Inflammatory macrophage (primary cell): ENCODE results near the gene PTK7.
"Not testable (repeated sequence)": the region's sequence is repeated elsewhere in the genome, so short reads cannot be mapped to it uniquely, and the experiment has no call there.

ENCODE experiments used
- DNase-seq, 2 donors: peaks; one replicate each; pipeline ENCODE4 v3.0.0-alpha.2; 2020 to 2022

Gene PTK7

DNA sequence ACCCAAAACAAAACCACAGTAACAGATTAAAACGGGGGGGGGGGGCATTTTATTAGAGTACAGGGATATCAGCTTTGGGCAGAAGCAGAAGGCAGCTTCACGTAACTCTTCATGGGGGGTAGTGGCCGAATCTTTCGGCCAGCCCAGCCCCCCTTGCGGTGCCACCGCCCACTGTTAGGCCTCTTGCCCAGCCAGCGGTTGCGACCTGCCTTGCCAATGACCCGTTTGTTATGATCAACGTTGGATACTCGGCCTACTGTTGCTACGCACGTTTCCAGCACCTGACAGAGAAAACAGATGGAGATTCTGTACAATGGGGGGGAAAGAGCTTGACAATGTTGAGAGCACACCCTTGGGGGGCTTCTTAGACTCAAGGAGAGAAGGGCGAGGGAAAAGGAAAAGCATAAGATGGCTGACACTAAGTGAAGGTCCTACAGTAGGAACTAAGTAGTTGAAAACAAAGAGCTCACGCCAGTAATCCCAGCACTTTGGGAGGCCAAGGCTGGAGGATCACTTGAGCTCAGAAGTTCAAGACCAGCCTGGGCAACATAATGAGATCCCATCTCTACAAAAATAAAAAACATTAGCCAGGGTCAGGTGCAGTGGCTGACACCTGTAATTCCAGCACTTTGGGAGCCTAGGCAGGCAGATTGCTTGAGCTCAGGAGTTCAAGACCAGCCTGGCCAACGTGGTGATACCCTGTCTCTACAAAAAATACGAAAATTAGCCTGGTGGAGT, 21.7 kb upstream of the PTK7 start:
- no peak for DNase-seq

DNA sequence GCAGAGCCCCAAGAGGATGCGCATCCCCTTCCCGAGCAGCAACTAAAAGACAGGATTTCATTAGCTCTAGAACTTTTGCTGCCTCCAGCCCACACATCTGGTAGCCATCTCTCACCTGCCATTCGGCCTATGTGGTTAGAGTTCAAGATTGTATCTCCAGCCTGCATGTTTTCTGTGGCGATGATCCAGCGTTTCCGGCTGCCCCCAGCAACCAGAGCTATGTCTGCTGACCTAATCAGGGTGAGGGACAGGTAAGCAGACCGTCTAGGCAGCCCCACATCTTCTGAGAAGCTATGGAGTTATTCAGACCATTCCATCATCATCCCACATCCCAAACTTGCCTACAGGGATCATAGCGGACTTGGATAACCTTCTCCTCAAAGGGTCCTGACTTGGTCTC, 20.1 kb upstream of the PTK7 start:
- DNase-seq = no peak

DNA sequence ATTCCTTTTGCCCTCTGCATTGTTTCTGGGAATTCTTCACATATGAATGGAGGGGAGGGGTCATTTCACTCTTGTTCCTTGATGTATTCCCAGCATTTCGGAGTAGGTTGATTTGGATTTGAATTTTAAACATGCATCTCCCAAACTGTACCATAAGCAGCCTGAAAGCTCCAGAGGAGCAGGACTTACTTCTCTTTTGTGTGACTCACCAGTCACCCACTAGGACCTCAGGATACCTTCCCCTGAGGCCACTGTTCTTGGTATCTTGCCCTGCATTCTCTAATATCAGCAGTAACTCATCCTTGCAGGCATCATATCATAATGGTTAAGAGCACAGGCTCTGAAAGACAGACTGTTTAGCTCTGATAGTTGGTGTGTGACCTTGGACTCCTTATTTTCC, 17.6 kb upstream of the PTK7 start:
- DNase-seq = peak; percentile 25 to 40

DNA sequence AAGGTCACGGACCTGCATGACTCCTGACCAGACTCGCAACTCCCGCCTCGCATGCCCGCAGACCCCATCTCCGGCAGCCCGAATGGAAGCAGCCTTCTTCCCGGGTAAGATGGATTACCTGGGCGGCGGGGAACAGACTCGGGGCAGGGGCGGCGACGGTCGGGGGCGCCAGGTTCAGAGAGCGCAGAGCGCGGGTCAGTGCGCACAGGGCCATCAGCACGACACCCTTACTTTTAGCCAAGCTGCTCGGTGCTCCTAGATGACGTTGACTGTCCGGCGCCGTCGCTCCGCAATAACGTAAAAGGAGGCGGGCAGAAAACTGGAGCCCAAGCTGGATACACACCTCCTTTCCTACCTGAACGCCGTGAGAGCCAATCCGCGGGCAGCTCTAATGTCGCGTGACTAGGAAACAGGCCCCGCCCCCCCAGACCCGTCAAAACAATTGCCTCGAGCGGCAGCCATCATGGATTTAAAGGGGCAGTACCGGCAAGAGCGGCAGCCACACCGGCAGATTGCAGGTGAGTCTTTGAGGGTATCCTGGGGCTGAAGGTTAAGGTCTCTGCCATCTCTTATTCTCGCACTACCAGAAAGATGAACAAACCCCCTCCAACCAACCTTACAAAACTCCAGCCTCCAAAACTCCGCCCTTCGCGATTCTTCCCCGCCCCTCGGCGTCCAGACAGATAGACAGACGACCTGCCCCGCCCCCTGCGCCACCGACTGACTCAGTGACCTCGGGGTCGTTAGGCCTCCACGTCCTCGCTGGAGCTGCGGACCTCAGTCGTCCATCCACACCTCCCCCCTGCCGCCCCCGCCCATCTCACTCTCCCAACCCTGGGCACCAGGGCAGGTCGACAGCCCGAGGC, 16.7 kb upstream of the PTK7 start, which contains the start of the genes KLC4 and MRPL2:
TSS of gene KLC4 (plus strand) at position 464 of the 866 bp plus-strand sequence. CDS start 1,705 bp downstream, outside the sequence.
TSS of gene MRPL2 (minus strand) at position 267 of the 866 bp plus-strand sequence. CDS start at position 214, 53 bp downstream.
- peak; percentile 99 for DNase-seq

DNA sequence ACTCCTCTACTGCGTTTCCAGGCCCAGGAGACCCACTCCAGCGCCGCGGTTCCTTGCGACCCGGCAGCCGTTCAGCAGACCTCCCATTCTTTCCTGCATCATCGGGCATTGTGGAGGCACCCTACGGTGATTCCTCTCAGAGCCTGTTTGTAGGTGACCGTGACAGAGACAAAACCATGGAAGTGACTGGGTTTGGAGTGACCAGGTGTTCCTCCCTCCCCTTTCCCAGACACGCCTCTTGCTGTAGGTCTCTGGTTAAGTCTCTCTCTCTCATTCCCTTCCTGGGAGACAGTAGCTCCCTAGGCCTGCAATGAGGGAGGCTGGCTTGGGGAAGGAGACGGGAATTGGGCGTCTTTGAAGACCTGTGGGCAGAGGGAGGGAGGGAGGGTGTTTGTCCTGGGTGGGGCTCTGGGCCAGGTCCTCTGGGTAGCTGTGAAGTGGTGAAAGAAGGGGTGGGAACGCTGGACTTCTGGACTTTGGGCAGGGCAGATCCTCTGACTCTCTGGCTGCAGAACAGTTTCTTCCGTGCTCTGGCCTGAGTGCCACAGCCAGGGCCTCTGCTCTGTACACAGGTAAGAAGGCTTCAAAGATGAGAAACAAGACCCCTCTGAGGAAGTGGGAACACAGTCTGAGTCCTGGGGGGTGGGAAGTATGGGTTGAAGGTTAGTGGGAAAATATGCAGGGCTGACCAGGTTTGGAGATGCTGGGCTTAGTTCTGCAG, 15.9 kb upstream of the PTK7 start:
- DNase-seq = no peak

DNA sequence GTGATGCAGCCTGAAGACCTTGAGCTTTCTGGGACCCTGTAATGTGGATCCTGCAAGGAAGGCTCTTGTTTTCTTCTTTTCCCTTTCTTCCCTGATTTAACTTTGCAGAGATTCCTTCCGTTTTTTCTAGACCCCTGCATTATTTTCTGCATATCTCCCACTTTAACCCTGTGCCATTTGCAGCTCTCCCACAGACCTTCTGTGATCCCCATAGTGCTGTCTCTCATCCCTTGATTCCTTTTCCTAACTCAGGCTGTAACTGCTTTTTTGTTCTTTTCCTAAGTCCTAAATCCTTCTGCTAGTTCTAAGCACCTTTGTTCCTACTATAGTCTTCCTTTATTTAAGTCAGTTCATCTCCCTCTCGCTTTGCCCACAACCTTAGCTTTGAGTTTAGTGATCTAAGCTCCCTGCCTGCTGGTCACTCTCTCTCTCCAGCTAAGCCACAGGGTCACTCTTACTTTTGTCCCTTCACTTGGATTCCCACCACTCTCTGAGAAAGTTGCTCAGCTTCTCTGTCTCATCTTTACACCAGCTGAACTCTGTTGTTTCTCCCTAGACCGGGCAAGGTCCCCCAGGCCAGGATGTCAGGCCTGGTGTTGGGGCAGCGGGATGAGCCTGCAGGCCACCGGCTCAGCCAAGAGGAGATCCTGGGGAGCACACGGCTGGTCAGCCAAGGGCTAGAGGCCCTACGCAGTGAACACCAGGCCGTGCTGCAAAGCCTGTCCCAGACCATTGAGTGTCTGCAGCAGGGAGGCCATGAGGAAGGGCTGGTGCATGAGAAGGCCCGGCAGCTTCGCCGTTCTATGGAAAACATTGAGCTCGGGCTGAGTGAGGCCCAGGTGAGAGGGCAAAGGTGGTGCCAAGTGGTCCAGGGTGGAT, 15.1 kb upstream of the PTK7 start:
- DNase-seq = no peak

DNA sequence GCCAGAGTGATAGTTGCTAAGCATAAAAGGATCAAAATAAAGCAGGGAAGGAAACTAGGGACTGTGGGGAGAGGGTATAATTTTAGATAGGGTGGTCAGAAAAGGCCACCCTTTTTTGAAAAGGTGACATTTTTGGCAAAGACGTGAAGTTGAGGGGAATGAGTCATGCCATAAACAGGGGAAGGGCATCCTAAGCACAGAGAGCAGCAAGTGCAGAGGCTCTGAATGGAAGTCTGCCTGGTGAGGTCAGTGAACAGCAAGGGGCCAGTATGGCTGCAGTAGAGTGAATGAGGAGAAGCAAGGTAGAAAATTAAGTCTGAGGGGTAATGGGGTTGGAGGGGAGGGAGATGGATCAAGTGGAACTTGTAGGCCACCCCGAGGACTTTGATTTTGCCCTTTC, 14.3 kb upstream of the PTK7 start:
- DNase-seq = no peak

DNA sequence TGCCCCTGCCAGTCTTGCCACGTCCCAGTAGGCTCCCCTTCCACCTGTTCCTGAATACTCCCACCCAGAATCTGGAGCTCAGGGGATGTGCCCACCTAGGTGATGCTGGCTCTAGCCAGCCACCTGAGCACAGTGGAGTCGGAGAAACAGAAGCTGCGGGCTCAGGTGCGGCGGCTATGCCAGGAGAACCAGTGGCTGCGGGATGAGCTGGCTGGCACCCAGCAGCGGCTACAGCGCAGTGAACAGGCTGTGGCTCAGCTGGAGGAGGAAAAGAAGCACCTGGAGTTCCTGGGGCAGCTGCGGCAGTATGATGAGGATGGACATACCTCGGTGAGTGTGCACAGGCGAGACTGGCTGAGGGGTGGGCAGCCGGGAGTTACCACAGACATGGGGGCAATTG, 13.3 kb upstream of the PTK7 start:
- no peak for DNase-seq

DNA sequence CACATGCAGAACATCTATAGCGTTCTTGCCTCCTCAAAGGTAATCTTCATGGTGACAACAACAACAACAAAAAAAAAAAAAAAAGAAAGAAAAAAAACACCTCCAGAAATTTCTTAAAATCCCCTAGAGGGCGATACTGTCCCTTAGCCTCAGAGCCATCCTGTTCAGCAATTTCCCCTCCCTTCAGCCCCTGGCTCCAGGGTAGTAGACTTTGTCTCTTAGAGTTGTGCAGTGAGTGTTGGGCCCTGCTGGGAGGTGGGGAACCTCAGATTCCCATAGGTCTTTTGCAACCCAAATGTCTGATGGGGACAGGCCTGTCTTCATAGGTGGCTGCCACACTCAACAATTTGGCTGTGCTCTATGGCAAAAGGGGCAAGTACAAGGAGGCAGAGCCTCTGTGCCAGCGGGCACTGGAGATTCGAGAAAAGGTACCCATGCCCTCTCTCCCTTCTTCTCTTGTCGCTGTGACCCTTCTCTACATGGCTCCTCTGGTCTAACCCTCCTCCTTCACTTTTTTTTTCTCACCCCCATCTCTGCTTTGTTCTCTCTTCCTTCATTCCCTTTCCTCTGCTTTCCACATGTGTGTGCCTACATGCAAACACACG, 6.0 kb upstream of the PTK7 start:
- peak; percentile 26 to 36 for DNase-seq

DNA sequence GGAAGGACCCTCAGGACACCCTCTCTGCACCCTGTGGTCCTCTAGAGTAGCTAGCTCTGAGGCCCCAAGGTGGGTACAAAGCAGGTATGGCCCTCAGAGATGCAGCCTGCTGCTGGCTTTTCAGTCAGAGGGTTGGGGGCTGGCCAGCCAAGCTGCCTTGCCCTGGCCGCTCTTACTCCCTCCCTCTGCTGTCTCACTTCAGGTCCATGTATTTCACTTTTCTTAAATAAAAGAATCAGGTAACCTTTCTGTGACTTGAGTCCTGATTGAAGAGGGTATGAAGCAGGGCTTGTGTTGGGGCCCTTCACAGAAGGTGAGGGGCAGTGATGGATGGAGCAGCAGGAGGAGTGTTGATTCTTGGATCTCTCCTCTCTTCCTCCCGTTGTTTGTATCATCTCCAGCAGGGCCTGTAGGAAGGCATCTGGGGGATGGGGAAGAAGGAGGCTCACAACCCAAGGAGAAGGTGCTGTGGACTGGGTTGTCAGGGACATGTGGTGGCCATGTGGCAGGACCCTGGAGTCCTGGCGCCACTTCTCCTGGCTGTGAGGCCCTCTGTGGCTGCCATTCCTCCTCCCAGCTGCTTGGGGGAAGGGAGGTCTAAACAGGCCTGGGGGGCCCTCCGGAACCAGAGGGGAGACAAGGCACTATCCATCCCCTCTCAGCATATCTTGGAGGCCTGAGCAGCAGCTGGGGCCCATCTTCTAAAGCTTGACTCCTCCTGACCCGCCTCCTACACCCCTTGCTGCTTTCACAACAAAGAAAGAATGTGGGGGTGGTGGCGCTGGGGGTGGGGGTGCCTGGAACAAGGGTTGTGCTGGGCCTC, 1.1 kb upstream of the PTK7 start:
- no peak for DNase-seq

DNA sequence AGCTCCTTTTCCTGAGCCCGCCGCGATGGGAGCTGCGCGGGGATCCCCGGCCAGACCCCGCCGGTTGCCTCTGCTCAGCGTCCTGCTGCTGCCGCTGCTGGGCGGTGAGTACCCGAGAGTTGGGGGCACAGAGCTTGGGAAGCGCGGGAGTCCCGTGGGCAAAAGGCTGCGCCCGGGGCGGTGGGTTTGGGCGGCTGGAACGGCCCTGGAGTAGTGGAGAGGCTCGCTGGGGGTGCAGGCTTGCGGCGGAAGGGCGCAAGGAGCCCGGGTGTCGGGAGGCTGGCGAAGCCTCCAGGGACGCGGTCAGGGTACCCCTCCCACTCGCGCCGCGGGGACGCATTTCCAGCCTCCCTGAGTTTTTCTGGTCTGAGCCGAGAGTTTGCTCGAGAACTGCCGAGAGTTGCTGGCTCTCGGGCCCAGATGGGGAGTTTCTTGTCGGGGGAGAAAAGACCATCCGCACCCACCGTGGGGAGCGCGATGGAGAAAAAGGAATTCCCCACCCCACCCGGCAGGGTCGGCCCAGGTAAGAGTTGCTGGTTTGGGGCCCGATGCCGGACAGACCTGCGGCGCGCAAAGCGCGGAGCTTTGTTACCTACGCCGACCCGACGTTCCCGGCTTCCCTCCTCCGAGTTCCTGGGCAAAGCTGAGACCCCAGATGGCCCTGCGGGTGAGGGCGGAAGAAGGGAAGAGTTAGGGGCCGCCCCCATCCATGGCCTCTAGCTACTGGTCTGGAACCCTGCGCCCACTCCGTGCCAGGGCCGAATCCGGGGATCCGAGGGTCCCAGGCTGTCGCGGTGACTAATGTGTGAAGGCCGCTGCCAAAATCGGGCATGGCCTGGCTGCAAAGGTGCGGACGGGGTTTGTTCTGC, 584 bp downstream of the PTK7 start:
- DNase-seq = no peak

DNA sequence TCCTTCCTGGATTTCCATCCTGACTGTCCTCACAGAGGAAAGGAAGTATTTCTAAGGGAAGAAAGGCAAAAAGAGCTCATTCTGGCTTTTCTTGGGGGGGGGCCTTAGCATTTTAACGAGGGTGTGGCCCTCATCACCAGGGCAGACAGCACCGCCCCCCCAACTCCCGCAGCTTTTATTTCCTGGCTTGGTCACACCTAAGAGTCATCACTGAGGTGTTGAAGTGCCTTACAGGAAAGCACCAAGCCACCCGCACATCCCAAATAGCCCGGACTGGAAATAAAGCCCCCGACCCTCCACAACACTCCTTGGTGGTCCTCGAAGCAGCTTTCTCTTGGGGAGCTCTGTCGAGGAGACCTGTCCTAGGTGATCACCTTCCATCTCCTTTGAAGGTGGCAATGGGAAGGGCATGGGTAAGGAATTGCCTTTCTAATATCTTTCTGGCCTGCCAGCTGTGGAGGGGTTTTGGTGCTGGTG, 1.3 kb downstream of the PTK7 start:
- DNase-seq = no peak

DNA sequence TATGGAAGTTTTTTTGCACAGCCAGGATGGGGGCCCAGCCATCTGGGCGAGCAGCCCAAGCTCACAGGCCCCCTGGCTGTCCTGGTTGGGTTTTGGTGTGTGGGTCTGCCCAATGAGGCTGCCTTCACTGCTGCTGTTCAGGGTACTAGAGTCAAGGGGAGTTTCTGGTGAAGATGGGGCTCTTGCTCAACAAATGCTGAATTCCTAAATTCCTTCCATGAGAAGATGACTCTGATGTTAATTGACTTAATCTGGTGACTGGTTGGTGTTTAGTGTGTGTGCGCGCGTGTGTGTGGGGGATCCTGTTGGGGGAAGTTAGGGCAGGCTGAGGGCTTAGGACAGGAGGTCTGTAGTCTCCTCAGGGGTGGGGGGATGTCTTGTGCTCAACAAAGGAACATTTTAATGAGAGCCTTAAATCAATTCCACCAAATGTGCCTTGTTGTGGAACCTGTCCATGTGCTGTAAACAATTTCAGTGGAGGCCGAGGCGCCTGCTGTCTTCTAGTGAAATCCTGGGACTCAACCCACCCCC, 1.9 kb downstream of the PTK7 start:
- no peak for DNase-seq

DNA sequence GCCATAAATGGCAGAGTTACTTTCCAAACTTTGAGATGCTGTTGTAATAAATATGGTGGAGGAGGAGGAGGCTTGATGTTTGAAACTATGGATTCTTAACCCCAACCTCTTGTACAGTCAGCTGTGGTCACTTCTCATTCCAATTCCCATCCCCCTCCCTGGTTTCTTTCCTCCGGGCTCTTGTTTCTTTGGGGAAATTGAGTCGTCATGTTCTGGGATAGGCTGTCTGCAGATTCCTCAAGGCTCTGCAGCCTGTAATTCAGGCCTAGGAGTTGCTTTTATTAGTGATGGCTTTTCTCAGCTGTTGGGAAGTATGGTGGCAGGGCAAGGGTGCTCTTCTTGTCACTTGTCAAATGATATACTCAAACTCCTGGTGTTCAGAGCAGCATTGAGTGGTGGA, 2.6 kb downstream of the PTK7 start:
- no peak for DNase-seq

DNA sequence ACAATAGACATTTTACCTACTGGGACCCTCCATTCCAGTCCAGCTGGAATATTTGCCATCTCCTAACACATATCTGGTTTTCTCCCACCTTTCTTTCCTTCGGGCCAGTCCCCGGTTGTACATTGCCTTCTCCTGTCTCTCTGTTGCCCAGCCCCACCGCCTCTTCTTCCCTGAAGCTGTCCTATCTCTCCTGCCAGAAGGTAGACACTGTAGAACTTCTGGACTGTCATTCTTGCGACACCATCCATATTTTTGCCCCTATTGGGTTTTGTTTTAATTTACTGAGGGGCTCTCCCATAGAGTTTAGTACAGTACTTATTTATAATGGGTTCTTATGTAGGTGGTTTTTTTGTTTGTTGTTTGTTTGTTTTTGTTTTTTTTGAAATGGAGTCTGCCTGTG, 4.9 kb downstream of the PTK7 start:
- DNase-seq = no peak

DNA sequence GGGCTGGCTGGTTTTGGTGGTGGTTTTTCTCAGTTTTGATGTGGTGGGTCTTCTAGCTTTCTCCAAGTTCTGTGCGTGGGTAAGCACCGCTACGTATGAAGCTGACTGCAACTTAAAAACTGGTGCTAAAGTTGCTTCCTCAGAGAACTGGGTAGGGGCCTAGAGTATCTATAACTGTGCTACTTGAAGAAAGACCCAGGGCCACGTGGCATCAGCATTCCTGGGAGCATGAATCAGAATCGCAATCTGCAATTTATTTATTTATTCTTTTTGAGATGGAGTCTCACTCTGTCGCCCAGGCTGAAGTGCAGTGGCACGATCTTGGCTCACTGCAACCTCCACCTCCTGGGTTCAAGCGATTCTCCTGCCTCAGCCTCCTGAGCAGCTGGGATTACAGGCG, 5.8 kb downstream of the PTK7 start:
- DNase-seq = not testable (repeated sequence)

DNA sequence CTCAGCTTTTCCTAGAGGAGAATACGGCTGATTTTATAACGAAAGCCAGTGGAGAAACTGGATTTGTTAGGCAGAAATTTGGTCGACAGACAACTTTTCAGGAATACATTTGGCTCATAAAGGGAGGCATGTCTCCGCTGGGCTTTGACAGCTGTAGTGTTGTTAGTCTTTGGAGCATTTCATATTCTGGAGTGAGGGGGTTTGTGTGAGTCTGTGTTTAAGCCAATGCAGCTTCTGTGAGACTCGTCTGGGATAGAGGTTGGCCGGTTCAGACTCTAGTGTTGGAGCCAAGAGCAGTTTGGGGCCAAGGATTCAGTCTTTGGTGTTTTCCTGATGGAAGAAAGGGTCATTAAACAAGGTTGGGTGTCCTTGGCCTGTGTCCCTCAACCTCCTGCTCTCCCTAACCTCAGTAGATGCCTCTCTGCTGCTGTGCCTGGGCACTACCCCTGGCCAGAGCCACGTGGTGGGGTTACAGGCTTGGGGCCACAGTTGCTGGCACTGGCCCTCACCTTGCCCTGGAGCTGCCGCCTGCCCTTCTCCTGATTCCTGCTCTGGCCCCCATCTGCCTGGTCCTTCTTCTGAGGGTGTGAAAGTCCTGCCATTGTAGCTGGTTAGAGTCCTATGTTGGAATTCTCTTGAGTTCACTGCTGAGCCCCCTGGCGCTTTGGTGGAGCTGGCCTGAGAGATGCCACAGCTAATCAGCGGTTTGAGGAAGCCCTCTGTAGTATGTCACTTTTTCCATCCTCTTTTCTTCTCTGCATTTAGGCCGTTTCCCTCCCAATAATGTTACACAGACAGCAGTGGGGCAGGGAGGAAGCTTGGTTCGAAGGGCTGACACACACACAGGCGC, 6.9 kb downstream of the PTK7 start:
- no peak for DNase-seq

DNA sequence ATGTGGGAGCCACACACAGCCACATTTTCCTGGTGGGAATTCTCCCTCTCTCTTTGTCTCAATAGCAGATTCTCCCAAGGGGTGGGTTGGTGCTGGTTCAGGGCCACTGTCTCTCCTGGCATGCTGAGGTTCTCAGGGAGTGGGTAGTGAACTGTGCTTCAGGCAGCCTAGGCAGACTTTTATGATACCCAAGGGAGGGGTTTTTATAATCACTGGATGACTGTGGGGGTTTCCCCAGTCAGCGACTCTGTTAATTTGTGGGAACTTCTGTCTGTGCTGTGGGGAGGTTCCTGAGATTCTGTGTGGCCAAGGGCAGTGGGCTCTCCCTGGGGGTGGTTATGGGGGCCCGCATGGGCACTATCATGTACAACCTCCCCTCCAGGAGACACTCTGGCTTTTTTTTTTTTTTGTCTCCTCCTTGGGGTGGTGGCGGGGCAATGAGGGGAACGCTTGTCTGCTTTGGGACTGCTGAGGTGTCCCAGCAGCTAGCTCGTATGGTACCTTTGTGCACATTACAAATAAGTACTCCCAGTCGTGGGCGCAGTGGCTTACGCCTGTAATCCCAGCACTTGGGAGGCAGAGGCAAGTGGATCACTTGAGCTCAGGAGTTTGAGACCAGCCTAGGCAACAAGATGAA, 10.0 kb downstream of the PTK7 start:
- DNase-seq = no peak
